IMR-90 (cell line): ENCODE results near the gene DRC7.

Experiments
- CHD1 ChIP-seq: IDR thresholded peaks from 2 replicates; pipeline ENCODE4 v1.6.1; 2012; ENCODE audit warnings: low read depth, low read length, improper control_type of control experiment
- MAZ ChIP-seq: IDR thresholded peaks from 2 replicates; pipeline ENCODE4 v1.6.1; 2012; ENCODE audit warnings: low read depth, mild to moderate bottlenecking, low read length, improper control_type of control experiment, moderate library complexity, borderline replicate concordance
- POLR2A ChIP-seq: IDR thresholded peaks from 2 replicates; pipeline ENCODE4 v1.6.1; 2012; ENCODE audit warnings: mild to moderate bottlenecking, low read depth, low read length
- RAD21 ChIP-seq: IDR thresholded peaks from 2 replicates; pipeline ENCODE4 v1.6.1; 2012; ENCODE audit warnings: low read length, improper control_type of control experiment
- RCOR1 ChIP-seq: IDR thresholded peaks from 2 replicates; pipeline ENCODE4 v1.6.1; 2012; ENCODE audit warnings: mild to moderate bottlenecking, low read length, improper control_type of control experiment; ENCODE audit not compliant: insufficient replicate concordance
- SMC3 ChIP-seq: fragments of 150-350 bp; IDR thresholded peaks from 2 replicates; pipeline ENCODE4 v1.6.1; 2016; ENCODE audit warnings: low read depth, mild to moderate bottlenecking, antibody characterized with exemption, low read length, moderate library complexity
- TF ChIP-seq, protein P1 (sequence below): conservative IDR thresholded peaks from 2 replicates; pipeline ENCODE4 v1.5.1; 2012; ENCODE audit warnings: mild to moderate bottlenecking, low read depth, low read length, improper control_type of control experiment
- TF ChIP-seq, protein P2 (sequence below): fragments of 150-350 bp; IDR thresholded peaks from 2 replicates; pipeline ENCODE4 v1.6.1; 2017; ENCODE audit warnings: mild to moderate bottlenecking, antibody characterized with exemption, low read length, low read depth
- TF ChIP-seq, protein P3 (sequence below): fragments of 150-350 bp; IDR thresholded peaks from 2 replicates; pipeline ENCODE4 v1.6.1; 2016; ENCODE audit warnings: low read depth, mild to moderate bottlenecking, low read length, moderate library complexity, borderline replicate concordance

DNA sequence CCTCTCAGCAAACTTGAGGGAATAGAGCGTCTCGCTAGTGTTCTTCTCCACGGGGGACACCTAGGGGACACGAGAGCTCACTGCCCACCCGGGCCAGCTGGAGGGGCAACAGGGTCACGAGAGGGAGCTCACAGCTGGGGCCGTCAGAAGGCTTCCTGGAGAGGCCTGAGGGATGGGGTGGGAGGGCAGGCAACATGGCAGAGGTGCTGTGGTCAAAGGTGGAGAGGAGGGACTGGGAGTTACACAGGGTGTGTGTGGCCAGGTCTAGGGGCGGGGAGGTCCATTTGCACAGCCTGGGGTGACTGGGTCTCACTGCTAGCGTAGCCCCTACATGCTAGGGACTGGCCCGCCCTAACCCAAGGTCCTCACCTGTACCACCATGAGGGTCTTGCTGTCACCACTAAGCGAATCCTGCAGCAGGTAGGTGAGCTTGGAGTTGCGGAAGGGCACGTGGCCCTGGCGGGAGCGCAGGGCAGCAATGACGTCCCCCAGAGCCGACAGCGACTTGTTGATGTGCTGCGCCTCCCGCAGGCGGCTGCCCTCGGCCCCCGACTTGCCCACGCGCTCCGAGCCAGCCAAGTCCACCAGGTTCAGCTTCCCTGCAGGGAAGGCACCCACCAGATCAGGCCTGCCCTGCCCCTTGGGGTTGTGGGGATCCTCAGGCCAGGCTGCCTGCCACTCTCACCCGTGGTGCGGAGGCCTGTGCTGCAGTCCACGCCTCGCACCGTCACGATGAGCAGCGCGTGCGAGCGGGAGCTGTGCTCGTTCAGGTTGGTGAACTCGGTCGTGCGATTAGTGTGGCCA, 66.0 kb downstream of the DRC7 start:
- TF ChIP-seq, protein P1, sequence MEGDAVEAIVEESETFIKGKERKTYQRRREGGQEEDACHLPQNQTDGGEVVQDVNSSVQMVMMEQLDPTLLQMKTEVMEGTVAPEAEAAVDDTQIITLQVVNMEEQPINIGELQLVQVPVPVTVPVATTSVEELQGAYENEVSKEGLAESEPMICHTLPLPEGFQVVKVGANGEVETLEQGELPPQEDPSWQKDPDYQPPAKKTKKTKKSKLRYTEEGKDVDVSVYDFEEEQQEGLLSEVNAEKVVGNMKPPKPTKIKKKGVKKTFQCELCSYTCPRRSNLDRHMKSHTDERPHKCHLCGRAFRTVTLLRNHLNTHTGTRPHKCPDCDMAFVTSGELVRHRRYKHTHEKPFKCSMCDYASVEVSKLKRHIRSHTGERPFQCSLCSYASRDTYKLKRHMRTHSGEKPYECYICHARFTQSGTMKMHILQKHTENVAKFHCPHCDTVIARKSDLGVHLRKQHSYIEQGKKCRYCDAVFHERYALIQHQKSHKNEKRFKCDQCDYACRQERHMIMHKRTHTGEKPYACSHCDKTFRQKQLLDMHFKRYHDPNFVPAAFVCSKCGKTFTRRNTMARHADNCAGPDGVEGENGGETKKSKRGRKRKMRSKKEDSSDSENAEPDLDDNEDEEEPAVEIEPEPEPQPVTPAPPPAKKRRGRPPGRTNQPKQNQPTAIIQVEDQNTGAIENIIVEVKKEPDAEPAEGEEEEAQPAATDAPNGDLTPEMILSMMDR, result no peak
- no peak for TF ChIP-seq POLR2A
- no peak for TF ChIP-seq RCOR1
- TF ChIP-seq SMC3, result no peak
- no peak for TF ChIP-seq MAZ
- TF ChIP-seq RAD21, result no peak
- TF ChIP-seq CHD1, result no peak
- TF ChIP-seq, protein P2, sequence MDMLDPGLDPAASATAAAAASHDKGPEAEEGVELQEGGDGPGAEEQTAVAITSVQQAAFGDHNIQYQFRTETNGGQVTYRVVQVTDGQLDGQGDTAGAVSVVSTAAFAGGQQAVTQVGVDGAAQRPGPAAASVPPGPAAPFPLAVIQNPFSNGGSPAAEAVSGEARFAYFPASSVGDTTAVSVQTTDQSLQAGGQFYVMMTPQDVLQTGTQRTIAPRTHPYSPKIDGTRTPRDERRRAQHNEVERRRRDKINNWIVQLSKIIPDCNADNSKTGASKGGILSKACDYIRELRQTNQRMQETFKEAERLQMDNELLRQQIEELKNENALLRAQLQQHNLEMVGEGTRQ, result no peak
- TF ChIP-seq, protein P3, sequence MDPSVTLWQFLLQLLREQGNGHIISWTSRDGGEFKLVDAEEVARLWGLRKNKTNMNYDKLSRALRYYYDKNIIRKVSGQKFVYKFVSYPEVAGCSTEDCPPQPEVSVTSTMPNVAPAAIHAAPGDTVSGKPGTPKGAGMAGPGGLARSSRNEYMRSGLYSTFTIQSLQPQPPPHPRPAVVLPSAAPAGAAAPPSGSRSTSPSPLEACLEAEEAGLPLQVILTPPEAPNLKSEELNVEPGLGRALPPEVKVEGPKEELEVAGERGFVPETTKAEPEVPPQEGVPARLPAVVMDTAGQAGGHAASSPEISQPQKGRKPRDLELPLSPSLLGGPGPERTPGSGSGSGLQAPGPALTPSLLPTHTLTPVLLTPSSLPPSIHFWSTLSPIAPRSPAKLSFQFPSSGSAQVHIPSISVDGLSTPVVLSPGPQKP, result no peak
